GM12878 (cell line): ENCODE data around the gene MYCBP. TPM values are rescaled to one million over a fixed set of nuclear protein-coding genes. Genes with fewer than 3 reads are reported as not detected.

Source experiments
- ATAC-seq: fragments of 200-7000 bp; cut with Tn5 transposase; 3 replicates; pipeline ENCODE4 v1.9.1; 2020; ENCODE audit warnings: mild to moderate bottlenecking, moderate library complexity
- BruUV-seq: library from RNA; stranded (reverse); fragments of 400-500 nt; replicated peaks from 2 replicates; lab custom pipeline; 2021; lab: Mats Ljungman, UMichigan
- CTCF ChIA-PET: fragments of 300-600 bp; sonication (Branson Sonifier 250); formaldehyde crosslinking; extraction: SDS; loops from one replicate; lab custom pipeline; 2021; ENCODE audit warnings: inconsistent platforms; lab: Yijun Ruan, JAX
- POLR2A ChIA-PET: fragments of 350-600 bp; formaldehyde crosslinking; extraction: SDS; loops from one replicate; lab custom pipeline; 2021; ENCODE audit warnings: inconsistent platforms; lab: Charles Lee
- RAD21 ChIA-PET: fragments of 300-600 bp; sonication (Branson Sonifier 250); formaldehyde crosslinking; loops from one replicate; lab custom pipeline; 2023; ENCODE audit warnings: antibody characterized with exemption; ENCODE audit not compliant: unreplicated experiment; lab: Charles Lee
- SMC1A ChIA-PET: fragments of 300-600 bp; sonication (Branson Sonifier 250); formaldehyde crosslinking; loops from one replicate; lab custom pipeline; 2023; ENCODE audit not compliant: unreplicated experiment, uncharacterized antibody; lab: Charles Lee
- DNase-seq: peaks from one replicate; pipeline ENCODE4 v3.0.0-alpha.2; 2011; ENCODE audit warnings: low read depth, low spot score
- FAIRE-seq: peaks from 3 replicates; lab custom pipeline; 2011; peaks lifted over from hg19 to GRCh38; lab: Jason Lieb, UNC
- H2AFZ ChIP-seq: 2 replicates; pipeline ENCODE4 v1.6.0; 2011; ENCODE audit warnings: low read depth, low read length, control low read depth; ENCODE audit not compliant: control insufficient read depth
- H3K27ac ChIP-seq: 2 replicates; pipeline ENCODE4 v1.5.1; 2011; ENCODE audit warnings: control low read depth; ENCODE audit not compliant: control insufficient read depth, insufficient read depth
- H3K27me3 ChIP-seq, 2 experiments: replicated peaks in 1 of 2; 2 replicates each; pipeline versions ENCODE4 v1.6.0 to v1.6.1; 2011; ENCODE audit warnings: low read length in 1 of 2; ENCODE audit not compliant: control insufficient read depth in 2 of 2, insufficient read depth in 2 of 2
- H3K36me3 ChIP-seq, 2 experiments: 2 replicates each; pipeline ENCODE4 v1.5.1; 2011; ENCODE audit warnings: low read length in 1 of 2; ENCODE audit not compliant: control insufficient read depth in 2 of 2, insufficient read depth in 2 of 2
- H3K4me1 ChIP-seq: 2 replicates; pipeline ENCODE4 v1.6.1; 2011; ENCODE audit warnings: mild to moderate bottlenecking, low read length, moderate library complexity, mixed read lengths; ENCODE audit not compliant: control insufficient read depth, insufficient read depth
- H3K4me2 ChIP-seq: 2 replicates; pipeline ENCODE4 v1.6.0; 2011; ENCODE audit warnings: control low read depth; ENCODE audit not compliant: control insufficient read depth, insufficient read depth
- H3K4me3 ChIP-seq: fragments of 200-600 bp; sonication (generic); 2 replicates; pipeline ENCODE4 v1.5.1; 2016
- H3K79me2 ChIP-seq: 2 replicates; pipeline ENCODE4 v1.6.0; 2011; ENCODE audit warnings: low read length; ENCODE audit not compliant: control insufficient read depth, insufficient read depth
- H3K9ac ChIP-seq: 2 replicates; pipeline ENCODE4 v1.8.0; 2011; ENCODE audit warnings: low read length, control low read depth, mixed read lengths; ENCODE audit not compliant: control insufficient read depth, insufficient read depth
- H3K9me3 ChIP-seq: replicated peaks from 3 replicates; pipeline ENCODE4 v1.5.1; 2011; ENCODE audit warnings: mild to moderate bottlenecking, low read length; ENCODE audit not compliant: control insufficient read depth, insufficient read depth
- H4K20me1 ChIP-seq: 2 replicates; pipeline ENCODE4 v1.6.0; 2011; ENCODE audit not compliant: control insufficient read depth, insufficient read depth
- CBFB ChIP-seq: IDR thresholded peaks from 2 replicates; pipeline ENCODE4 v1.6.1; 2016; ENCODE audit warnings: antibody characterized with exemption, low read depth
- CHD2 ChIP-seq: IDR thresholded peaks from 2 replicates; pipeline ENCODE4 v1.6.1; 2011; ENCODE audit warnings: low read depth, low read length, improper control_type of control experiment, borderline replicate concordance
- LARP7 ChIP-seq: fragments of 450-650 bp; IDR thresholded peaks from 2 replicates; pipeline ENCODE4 v1.6.1; 2017; ENCODE audit warnings: mild to moderate bottlenecking
- NFYA ChIP-seq: IDR thresholded peaks from 2 replicates; pipeline ENCODE4 v1.6.1; 2011; ENCODE audit warnings: low read depth, mild to moderate bottlenecking, low read length, improper control_type of control experiment, borderline replicate concordance
- RAD21 ChIP-seq: IDR thresholded peaks from 2 replicates; pipeline ENCODE4 v1.6.1; 2011; ENCODE audit warnings: mild to moderate bottlenecking, low read depth, low read length, moderate library complexity; ENCODE audit not compliant: insufficient read depth
- SREBF1 ChIP-seq: IDR thresholded peaks from 2 replicates; pipeline ENCODE4 v1.6.1; 2012; ENCODE audit warnings: mild to moderate bottlenecking, low read length
- SREBF2 ChIP-seq: IDR thresholded peaks from 2 replicates; pipeline ENCODE4 v1.6.1; 2012; ENCODE audit warnings: mild to moderate bottlenecking, low read length
- SRF ChIP-seq, 2 experiments: IDR thresholded peaks; 2 replicates each; pipeline ENCODE4 v1.6.1; 2011; ENCODE audit warnings: low read depth in 2 of 2, low read length in 2 of 2, mild to moderate bottlenecking in 1 of 2, moderate library complexity in 1 of 2
- STAT1 ChIP-seq: fragments of 450-650 bp; conservative IDR thresholded peaks from 2 replicates; pipeline ENCODE4 v1.6.1; 2014; ENCODE audit warnings: antibody characterized with exemption, mild to moderate bottlenecking
- ZNF217 ChIP-seq: fragments of 450-650 bp; IDR thresholded peaks from 2 replicates; pipeline ENCODE4 v1.6.1; 2017; ENCODE audit warnings: antibody characterized with exemption, mild to moderate bottlenecking
- WGBS: methylation state at CpG from one replicate; pipeline ENCODE4 v1.1.6; 2016; ENCODE audit warnings: low lambda C conversion rate; ENCODE audit not compliant: insufficient replicate concordance, insufficient coverage; ENCODE audit errors: missing lambda C conversion rate; 5-methylcytosine and 5-hydroxymethylcytosine counted together
- in situ Hi-C: fragments of 300-500 bp; cut with MboI; formaldehyde crosslinking; loops from 9 replicates; pipeline ENCODE4 v1.14.3; 2018; ENCODE audit warnings: mixed read lengths
- intact Hi-C: fragments of 100-400 bp; cut with micrococcal nuclease; formaldehyde crosslinking; loops from one replicate; pipeline ENCODE4 v1.14.2; 2022; ENCODE audit not compliant: unreplicated experiment
- polyA plus RNA-seq, 11 experiments: library from polyadenylated mRNA; depleted of rRNA in 4 of 11; unstranded in 6 of 11; stranded (reverse) in 5 of 11; fragments of >200 nt; fragmentation: Nextera tagmentation in 4 of 11; fragmentation: Illumina TruSeq in 1 of 11; extraction: Ambion mirVana in 4 of 11; extraction: Trizol in 1 of 11; gene quantifications; 1 replicate in 1 of 11; 2 replicates in 10 of 11; pipeline versions ENCODE4 v1.2.1 to v1.2.3, GENCODE V29; 2011 to 2016; ENCODE audit warnings: inconsistent platforms in 2 of 11, missing spikeins in 2 of 11, low read depth in 1 of 11
- total RNA-seq, 4 experiments: library from RNA; depleted of rRNA in 3 of 4; stranded (reverse); fragments of >200 nt in 3 of 4; fragmentation: Illumina TruSeq in 1 of 4; extraction: Trizol in 1 of 4; gene quantifications; 2 replicates each; pipeline versions ENCODE4 v1.2.1 to v1.2.3, GENCODE V29; 2013 to 2021
- TF ChIP-seq, protein P1 (sequence below): IDR thresholded peaks from 2 replicates; pipeline ENCODE4 v1.6.1; 2011; ENCODE audit warnings: borderline replicate concordance, low read depth, mild to moderate bottlenecking, moderate library complexity, mixed read lengths, low read length; ENCODE audit not compliant: insufficient read depth; ENCODE audit errors: extremely low read length

MYCBP gene
- total and polyA plus RNA-seq, 10 of the 15 experiments (the other 5 are each of a cell fraction or from before 2014, with no cell fraction given): 26.1 to 210 (median 43.1) TPM

DNA sequence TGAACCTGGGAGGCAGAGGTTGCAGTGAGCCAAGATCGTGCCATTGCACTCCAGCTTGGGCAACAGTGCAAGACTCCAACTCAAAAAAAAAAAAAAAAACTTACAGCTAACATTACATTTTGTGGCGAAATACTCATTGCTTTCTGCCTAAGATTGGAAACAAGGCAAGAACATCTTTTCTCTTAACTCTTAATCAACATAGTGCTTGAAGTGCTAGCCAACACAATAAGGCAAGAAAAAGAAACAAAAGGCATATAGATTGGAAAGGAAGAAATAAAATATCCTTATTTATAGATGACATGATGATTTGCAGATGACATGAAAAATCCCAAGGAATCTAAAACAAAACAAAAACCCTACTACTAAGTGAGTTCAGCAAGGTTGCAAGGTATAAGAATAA lies 32.8 kb upstream of the MYCBP start:
- Histone ChIP-seq H3K36me3 (no peaks in the 10 kb centered on the region), H3K79me2 (no peaks in the 10 kb centered on the region), H3K9me3 (no peaks in the 10 kb centered on the region), H3K4me3 (no peak overlapping the region), H2AFZ (no peak overlapping the region), H3K27me3 (no peaks in the 10 kb centered on the region), H3K9ac (no peak overlapping the region), H3K4me1 (no peaks in the 10 kb centered on the region), H3K4me2 (no peak overlapping the region), H4K20me1 (no peaks in the 10 kb centered on the region), H3K27ac (no peak overlapping the region)
- in situ Hi-C loops (no loop called here), intact Hi-C loops (no loop called here)
- FAIRE-seq (no peak), ATAC-seq (no peak), DNase-seq (no peak)
- TF ChIP-seq SRF (IDR thresholded peaks at IDR 0.05; ENCODE audit: low read depth in 2 of 2, low read length in 2 of 2) (no peak), SREBF1 (no peak), NFYA (no peak), ZNF217 (no peak), STAT1 (no peak), LARP7 (no peak), CHD2 (no peak), CBFB (no peak), SREBF2 (no peak), RAD21 (no peak)
- TF ChIP-seq, protein P1, sequence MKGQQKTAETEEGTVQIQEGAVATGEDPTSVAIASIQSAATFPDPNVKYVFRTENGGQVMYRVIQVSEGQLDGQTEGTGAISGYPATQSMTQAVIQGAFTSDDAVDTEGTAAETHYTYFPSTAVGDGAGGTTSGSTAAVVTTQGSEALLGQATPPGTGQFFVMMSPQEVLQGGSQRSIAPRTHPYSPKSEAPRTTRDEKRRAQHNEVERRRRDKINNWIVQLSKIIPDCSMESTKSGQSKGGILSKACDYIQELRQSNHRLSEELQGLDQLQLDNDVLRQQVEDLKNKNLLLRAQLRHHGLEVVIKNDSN: no peak
- WGBS: 17% methylated on average over 2 of the region's 2 CpGs
- ChIA-PET RAD21 (no interaction called here), SMC1A (no interaction called here), CTCF (no interaction called here), POLR2A (no interaction called here)
- BruUV-seq: no TSS peak
